ENCODE data around the gene AP2M1.

DNA sequence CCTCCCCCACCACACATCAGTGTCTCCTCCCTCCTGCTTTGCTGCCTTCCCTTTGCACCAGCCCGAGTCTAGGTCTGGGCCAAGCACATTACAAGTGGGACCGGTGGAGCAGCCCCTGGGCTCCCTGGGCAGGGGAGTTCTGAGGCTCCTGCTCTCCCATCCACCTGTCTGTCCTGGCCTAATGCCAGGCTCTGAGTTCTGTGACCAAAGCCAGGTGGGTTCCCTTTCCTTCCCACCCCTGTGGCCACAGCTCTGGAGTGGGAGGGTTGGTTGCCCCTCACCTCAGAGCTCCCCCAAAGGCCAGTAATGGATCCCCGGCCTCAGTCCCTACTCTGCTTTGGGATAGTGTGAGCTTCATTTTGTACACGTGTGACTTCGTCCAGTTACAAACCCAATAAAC, 9.0 kb downstream of the AP2M1 start:
- TF ChIP-seq POLR2A (IDR thresholded peaks at IDR 0.05; ENCODE audit: low read depth) = no peak
- TF ChIP-seq, protein P1, sequence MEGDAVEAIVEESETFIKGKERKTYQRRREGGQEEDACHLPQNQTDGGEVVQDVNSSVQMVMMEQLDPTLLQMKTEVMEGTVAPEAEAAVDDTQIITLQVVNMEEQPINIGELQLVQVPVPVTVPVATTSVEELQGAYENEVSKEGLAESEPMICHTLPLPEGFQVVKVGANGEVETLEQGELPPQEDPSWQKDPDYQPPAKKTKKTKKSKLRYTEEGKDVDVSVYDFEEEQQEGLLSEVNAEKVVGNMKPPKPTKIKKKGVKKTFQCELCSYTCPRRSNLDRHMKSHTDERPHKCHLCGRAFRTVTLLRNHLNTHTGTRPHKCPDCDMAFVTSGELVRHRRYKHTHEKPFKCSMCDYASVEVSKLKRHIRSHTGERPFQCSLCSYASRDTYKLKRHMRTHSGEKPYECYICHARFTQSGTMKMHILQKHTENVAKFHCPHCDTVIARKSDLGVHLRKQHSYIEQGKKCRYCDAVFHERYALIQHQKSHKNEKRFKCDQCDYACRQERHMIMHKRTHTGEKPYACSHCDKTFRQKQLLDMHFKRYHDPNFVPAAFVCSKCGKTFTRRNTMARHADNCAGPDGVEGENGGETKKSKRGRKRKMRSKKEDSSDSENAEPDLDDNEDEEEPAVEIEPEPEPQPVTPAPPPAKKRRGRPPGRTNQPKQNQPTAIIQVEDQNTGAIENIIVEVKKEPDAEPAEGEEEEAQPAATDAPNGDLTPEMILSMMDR (IDR thresholded peaks at IDR 0.05) = no peak
- no peak for TF ChIP-seq POLR2AphosphoS5 (IDR thresholded peaks at IDR 0.05)

Measured in esophagus muscularis mucosa (tissue), 3 donors.